ENCODE measurements around the gene SIPA1L3.
"Not testable (repeated sequence)": the region's sequence is repeated elsewhere in the genome, so short reads cannot be mapped to it uniquely, and the experiment has no call there.

SIPA1L3 gene

DNA sequence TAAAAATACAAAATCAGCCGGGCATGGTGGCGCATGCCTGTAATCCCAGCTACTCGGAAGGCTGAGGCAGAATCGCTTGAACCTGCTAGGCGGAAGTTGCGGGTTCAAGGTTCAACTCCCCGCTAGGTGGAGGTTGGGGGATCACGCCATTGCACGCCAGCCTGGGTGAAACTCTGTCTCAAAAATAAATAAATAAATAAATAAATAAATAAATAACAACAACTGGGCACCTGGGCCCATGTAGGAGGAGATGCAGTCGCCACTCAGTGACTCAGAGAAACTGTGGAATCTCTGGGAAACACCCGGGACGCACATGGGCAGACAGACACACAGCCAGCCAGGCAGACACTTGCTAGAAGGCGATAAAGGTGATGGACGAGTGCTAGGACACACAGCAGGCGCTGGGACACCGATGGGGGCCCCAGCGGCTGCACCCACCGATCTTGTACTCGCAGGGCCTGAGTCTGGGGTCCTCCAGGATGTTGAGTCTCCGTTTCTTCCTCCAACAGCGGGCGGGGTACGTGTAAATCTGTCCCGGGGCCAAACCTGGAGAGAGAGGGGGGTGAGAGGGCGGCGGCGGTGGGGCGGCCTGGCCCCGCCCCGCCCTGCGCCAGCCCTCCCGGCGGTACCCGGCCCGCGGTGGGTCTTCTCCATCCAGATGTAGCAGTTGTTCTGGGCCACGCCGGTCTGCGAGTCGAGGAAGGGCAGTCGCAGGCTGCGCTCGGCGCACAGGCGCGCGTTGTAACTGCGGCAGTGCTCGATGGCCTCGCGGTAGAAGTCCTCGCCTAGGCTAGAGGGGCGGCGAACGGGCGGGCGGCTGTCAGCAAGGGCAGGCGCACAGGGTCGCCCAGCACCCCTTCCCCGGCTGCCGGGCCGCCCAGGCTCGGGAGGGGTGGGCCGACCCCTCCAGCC is 315.2 kb downstream of the SIPA1L3 start:
- Histone ChIP-seq H4K20me1 (no peaks in the 10 kb centered on the region), H3K36me3 (peaks cover 12% of the 10 kb centered on the region), H3K9me3 (no peaks in the 10 kb centered on the region), H3K9ac (no peak overlapping the region), H3K27me3 (peaks cover 8% of the 10 kb centered on the region; the same call in 1 of the 2 replicates), H3K27ac (no peak overlapping the region), H3K4me1 (peaks cover 20% of the 10 kb centered on the region), H3K4me3 (no peak overlapping the region), H3K4me2 (no peak overlapping the region)
- TF ChIP-seq Cebpa-rat (IDR thresholded peaks at IDR 0.05), result no peak

GRCh38 chr19:38223119-38223523 is 316.1 kb downstream of the SIPA1L3 start:
- no peak for TF ChIP-seq Cebpa-rat (IDR thresholded peaks at IDR 0.05)
- H3K27ac ChIP-seq, result no peak overlapping the region
- H3K27me3 ChIP-seq, result peaks cover 15% of the 10 kb centered on the region
- H3K36me3 ChIP-seq, result peaks cover 9% of the 10 kb centered on the region
- peak overlapping the region; percentile 92 for H3K4me2 ChIP-seq
- H3K4me1 ChIP-seq, result peaks cover 29% of the 10 kb centered on the region
- no peak overlapping the region for H3K4me3 ChIP-seq
- H4K20me1 ChIP-seq, result no peaks in the 10 kb centered on the region
- no peak overlapping the region; the same call in 1 of the 2 replicates for H3K9ac ChIP-seq
- H3K9me3 ChIP-seq, result no peaks in the 10 kb centered on the region

GRCh38 chr19:38223617-38224013 is 316.6 kb downstream of the SIPA1L3 start:
- Histone ChIP-seq H3K27me3 (peaks cover 16% of the 10 kb centered on the region), H3K4me3 (peak overlapping the region; percentile 69), H3K27ac (no peak overlapping the region), H3K9me3 (no peaks in the 10 kb centered on the region), H3K4me2 (peak overlapping the region; percentile 92), H3K4me1 (peaks cover 30% of the 10 kb centered on the region), H4K20me1 (no peaks in the 10 kb centered on the region), H3K36me3 (peaks cover 4% of the 10 kb centered on the region), H3K9ac (peak overlapping the region; percentile 65)
- TF ChIP-seq Cebpa-rat (IDR thresholded peaks at IDR 0.05), result no peak

GRCh38 chr19:38224014-38224862 is 317.2 kb downstream of the SIPA1L3 start, which contains the start of gene DPF1:
DPF1 (minus strand) TSS chr19:38224222; CDS start chr19:38224142, 80 bp downstream.
- no peaks in the 10 kb centered on the region for H3K36me3 ChIP-seq
- no peak for TF ChIP-seq Cebpa-rat (IDR thresholded peaks at IDR 0.05)
- peak within 1 kb of the TSS; percentile 65 for H3K9ac ChIP-seq
- no peaks in the 10 kb centered on the region for H4K20me1 ChIP-seq
- H3K27me3 ChIP-seq, result peaks cover 22% of the 10 kb centered on the region
- H3K9me3 ChIP-seq, result no peaks in the 10 kb centered on the region
- H3K27ac ChIP-seq, result no peak within 1 kb of the TSS
- peaks cover 36% of the 10 kb centered on the region for H3K4me1 ChIP-seq
- peak within 1 kb of the TSS; percentile 69 for H3K4me3 ChIP-seq
- peak within 1 kb of the TSS; percentile 92 for H3K4me2 ChIP-seq

DNA sequence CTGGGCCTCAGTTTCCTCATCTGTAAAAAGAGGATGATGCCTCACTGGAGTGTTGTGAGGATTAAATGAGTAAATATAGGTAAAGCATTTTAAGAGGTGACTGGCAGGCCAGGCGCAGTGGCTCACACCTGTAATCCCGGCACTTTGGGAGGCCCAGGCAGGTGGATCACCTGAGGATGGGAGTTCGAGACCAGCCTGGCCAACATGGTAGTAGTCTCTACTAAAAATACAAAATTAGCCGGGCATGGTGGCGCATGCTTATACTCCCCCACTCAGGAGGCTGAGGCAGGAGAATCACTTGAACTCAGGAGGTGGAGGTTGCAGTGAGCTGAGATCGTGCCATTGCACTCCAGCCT is 317.8 kb downstream of the SIPA1L3 start:
- H3K4me3 ChIP-seq, H3K4me2 ChIP-seq, H3K9me3 ChIP-seq, H3K27ac ChIP-seq, H3K36me3 ChIP-seq, H4K20me1 ChIP-seq, H3K9ac ChIP-seq: not testable (repeated sequence)
- H3K27me3 ChIP-seq, result peaks cover 22% of the 10 kb centered on the region
- H3K4me1 ChIP-seq, result peaks cover 36% of the 10 kb centered on the region

DNA sequence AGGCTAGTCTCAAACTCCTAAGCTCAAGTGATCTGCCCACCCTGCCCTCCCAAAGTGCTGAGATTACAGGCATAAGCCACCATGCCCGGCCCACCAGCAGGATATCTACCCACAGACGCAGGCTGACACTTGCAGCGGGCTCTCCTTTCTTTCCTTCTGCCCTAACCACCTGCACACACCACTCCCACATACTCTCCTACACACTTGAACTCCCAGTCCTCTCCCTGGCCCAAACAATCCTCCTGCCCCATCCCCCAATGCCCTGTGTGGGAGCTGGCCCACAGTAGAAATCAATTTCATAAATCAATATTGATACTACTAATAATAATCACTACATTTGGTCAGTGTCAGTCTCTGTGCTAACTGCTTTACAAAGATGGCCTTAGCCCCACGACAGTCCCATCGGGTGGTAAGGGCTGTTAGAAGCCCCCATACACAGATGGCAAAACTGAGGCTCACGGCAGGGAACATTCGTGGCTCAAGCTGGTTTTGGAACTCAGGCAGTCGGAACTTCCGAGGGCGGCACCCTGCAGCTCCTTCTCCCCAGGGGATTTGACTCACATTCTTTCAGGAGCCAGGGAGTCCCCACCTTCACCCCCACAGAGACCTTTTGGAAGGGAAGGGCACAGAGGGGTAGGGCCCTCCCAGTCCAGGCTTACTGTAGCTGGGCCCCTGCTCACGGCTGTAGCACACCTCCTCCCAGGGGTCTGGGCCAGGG is 320.4 kb downstream of the SIPA1L3 start:
- Histone ChIP-seq H3K4me3 (no peak overlapping the region), H3K9me3 (no peaks in the 10 kb centered on the region), H3K4me2 (peak overlapping the region; percentile 71), H3K36me3 (no peaks in the 10 kb centered on the region), H3K27ac (no peak overlapping the region), H3K4me1 (peaks cover 36% of the 10 kb centered on the region), H4K20me1 (0 out of 2 replicates have a peak, but pooled peaks cover 10% of the 10 kb centered on the region), H3K27me3 (peaks cover 36% of the 10 kb centered on the region), H3K9ac (no peak overlapping the region)
- TF ChIP-seq Cebpa-rat (IDR thresholded peaks at IDR 0.05), result no peak

DNA sequence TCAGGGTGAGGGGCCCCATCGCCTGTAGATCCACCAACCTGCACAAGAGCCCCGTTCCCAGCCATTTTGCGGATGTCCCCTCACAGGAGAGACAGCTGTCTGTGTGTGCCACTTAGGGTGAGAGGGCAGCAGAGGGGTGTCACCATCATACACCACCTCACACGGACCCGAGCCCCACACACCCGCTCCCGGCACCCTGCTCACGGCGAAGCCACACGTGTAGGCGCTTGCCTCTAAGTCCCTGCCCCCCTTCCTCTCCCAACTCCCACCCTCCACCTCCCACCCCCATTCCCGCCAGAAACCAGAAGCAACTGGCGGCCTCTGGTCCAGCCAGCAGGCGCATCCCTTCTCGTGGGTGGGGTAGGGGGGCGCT is 321.0 kb downstream of the SIPA1L3 start:
- TF ChIP-seq Cebpa-rat (IDR thresholded peaks at IDR 0.05), result no peak
- Histone ChIP-seq H3K27me3 (peaks cover 31% of the 10 kb centered on the region), H3K9ac (no peak overlapping the region), H3K9me3 (no peaks in the 10 kb centered on the region), H3K4me3 (no peak overlapping the region), H3K27ac (no peak overlapping the region), H3K36me3 (no peaks in the 10 kb centered on the region), H3K4me2 (peak overlapping the region; percentile 71), H4K20me1 (0 out of 2 replicates have a peak, but pooled peaks cover 10% of the 10 kb centered on the region), H3K4me1 (peaks cover 36% of the 10 kb centered on the region)

DNA sequence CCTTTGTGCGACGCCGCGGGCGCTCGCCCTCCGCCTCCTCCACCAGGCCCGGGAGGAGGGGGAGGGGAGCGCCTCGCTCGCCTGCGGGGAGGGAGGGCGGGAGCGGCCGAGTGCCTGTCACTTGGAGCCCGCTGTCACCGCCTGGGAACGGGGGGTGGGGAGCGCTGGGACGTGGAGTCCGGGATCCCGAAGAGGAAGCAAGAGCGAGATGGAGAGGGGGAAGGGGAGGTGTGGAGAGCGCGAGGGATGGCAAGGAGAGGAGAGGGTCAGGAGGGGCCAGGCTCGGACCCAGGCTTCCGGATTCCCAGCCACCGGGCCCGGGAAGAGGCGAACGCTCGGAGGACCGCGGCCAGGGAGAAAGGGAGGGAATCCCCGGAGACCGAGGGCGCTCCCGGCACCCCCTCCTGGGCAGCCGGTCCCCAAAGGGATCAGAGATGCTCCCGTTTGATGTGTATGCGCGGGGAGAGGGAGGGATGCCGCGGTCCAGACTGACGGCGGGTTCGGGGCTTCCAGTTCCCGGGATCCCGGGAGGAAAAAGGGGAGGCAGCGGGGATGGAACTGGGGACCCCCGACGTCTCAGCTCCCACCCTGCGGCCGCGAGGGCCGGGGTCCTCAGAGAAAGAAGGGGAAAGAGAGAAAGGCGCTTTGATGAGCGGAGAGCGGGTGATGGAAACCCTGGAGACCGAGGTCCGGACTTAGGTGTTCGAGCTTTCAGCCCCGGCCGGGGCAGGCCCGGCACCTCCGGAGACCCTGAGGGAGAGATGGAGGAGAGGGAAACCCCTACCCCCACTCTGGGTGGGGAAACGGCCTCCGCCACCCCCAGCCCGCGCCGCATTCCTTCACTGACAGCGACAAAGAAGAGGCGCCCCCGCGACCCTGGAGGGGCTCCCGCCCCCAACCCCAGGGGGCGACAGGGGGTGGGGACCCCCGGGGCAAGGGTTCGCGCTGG is 321.8 kb downstream of the SIPA1L3 start:
- peak overlapping the region; percentile 72 for H3K4me3 ChIP-seq
- peak overlapping the region; percentile 64; the same call in 1 of the 2 replicates for H3K9ac ChIP-seq
- no peaks in the 10 kb centered on the region for H3K9me3 ChIP-seq
- no peak for TF ChIP-seq Cebpa-rat (IDR thresholded peaks at IDR 0.05)
- no peaks in the 10 kb centered on the region for H3K36me3 ChIP-seq
- 0 out of 2 replicates have a peak, but pooled peaks cover 10% of the 10 kb centered on the region for H4K20me1 ChIP-seq
- H3K27ac ChIP-seq, result no peak overlapping the region
- peaks cover 30% of the 10 kb centered on the region for H3K27me3 ChIP-seq
- H3K4me1 ChIP-seq, result peaks cover 29% of the 10 kb centered on the region
- H3K4me2 ChIP-seq, result peak overlapping the region; percentile 100

All from BLaER1 (cell line).